ENCODE data around the gene CADM1. TPM values are rescaled to one million over a fixed set of nuclear protein-coding genes. Genes with fewer than 3 reads are reported as not detected.

Gene CADM1
- total and polyA plus RNA-seq, 2 donors (not counting 3 experiments of a cell fraction or from before 2014, with no cell fraction given) = 0.52 to 2.6 TPM

DNA sequence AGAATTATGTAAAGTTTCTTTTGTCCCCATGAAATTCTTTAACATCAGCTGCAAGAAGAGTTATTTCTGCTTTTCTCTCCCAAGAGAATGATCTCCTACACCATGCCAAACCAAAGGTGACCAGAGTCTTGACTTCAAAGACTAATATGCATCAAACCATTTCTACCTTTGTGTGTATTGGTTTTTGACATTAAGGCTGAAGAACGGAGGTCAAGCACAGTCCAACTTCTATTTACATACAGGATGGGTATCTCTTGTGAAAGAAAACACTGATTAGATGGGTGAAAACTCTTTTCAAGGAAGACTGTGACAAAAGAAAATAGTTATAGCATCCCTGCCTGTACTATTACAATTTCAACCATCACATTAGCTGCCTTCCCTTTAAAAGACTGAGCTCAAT, 256.3 kb downstream of the CADM1 start:
- Histone ChIP-seq H3K79me2 (ENCODE audit: control insufficient read depth, insufficient read depth, low read length) (no peaks in the 10 kb centered on the region), H3K27ac (ENCODE audit: insufficient read depth, low read depth, low read length) (no peak overlapping the region), H3K4me2 (ENCODE audit: insufficient read depth, low read length) (no peak overlapping the region), H3K9me1 (replicated peaks; ENCODE audit: control insufficient read depth, extremely low read depth, insufficient read depth, low read length) (no peaks in the 10 kb centered on the region), H3K9me3 (replicated peaks; ENCODE audit: control insufficient read depth, insufficient read depth, low read length) (no peaks in the 10 kb centered on the region), H3K36me3 (ENCODE audit: control insufficient read depth in 2 of 2, extremely low read depth in 1 of 2, insufficient read depth in 2 of 2, low read length in 2 of 2) (no peaks in the 10 kb centered on the region), H3K4me1 (ENCODE audit: control insufficient read depth, extremely low read depth, insufficient read depth, low read length) (no peaks in the 10 kb centered on the region), H3K27me3 (ENCODE audit: control insufficient read depth in 2 of 2, insufficient read depth in 2 of 2, low read length in 2 of 2) (no peaks in the 10 kb centered on the region), H3K9ac (replicated peaks; ENCODE audit: extremely low read depth, insufficient read depth, low read length) (no peak overlapping the region), H4K20me1 (replicated peaks; ENCODE audit: control insufficient read depth, extremely low read depth, insufficient read depth, low read length) (no peaks in the 10 kb centered on the region), H3K4me3 (replicated peaks in 1 of 3; ENCODE audit: insufficient read depth in 1 of 3, low read depth in 1 of 3, low read length in 3 of 3) (no peak overlapping the region), H2AFZ (ENCODE audit: low read depth, low read length) (no peak overlapping the region)
- TF ChIP-seq EZH2 (IDR thresholded peaks at IDR 0.05; ENCODE audit: borderline replicate concordance, low read depth, low read length, severe bottlenecking) = no peak
- no peak for TF ChIP-seq GATA2 (IDR thresholded peaks at IDR 0.05; ENCODE audit: insufficient read depth, insufficient read length, low read depth, low read length)
- TF ChIP-seq POLR2A (IDR thresholded peaks at IDR 0.05; ENCODE audit: low read depth, low read length) = no peak
- TF ChIP-seq MYC (IDR thresholded peaks at IDR 0.05; ENCODE audit: low read depth, low read length) = no peak
- TF ChIP-seq POLR2AphosphoS5 (IDR thresholded peaks at IDR 0.05; ENCODE audit: insufficient read depth, low read depth, low read length) = no peak
- TF ChIP-seq, protein P1, sequence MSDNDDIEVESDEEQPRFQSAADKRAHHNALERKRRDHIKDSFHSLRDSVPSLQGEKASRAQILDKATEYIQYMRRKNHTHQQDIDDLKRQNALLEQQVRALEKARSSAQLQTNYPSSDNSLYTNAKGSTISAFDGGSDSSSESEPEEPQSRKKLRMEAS (IDR thresholded peaks at IDR 0.05; ENCODE audit: insufficient read depth, insufficient read length) = no peak
- TF ChIP-seq JUN (IDR thresholded peaks at IDR 0.05; ENCODE audit: borderline replicate concordance, insufficient read depth, insufficient read length, low read depth) = no peak
- no peak for TF ChIP-seq FOS (IDR thresholded peaks at IDR 0.05; ENCODE audit: borderline replicate concordance, insufficient read depth, low read length)
- TF ChIP-seq, protein P2, sequence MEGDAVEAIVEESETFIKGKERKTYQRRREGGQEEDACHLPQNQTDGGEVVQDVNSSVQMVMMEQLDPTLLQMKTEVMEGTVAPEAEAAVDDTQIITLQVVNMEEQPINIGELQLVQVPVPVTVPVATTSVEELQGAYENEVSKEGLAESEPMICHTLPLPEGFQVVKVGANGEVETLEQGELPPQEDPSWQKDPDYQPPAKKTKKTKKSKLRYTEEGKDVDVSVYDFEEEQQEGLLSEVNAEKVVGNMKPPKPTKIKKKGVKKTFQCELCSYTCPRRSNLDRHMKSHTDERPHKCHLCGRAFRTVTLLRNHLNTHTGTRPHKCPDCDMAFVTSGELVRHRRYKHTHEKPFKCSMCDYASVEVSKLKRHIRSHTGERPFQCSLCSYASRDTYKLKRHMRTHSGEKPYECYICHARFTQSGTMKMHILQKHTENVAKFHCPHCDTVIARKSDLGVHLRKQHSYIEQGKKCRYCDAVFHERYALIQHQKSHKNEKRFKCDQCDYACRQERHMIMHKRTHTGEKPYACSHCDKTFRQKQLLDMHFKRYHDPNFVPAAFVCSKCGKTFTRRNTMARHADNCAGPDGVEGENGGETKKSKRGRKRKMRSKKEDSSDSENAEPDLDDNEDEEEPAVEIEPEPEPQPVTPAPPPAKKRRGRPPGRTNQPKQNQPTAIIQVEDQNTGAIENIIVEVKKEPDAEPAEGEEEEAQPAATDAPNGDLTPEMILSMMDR (IDR thresholded peaks at IDR 0.05; ENCODE audit: extremely low read depth in 1 of 2, insufficient read depth in 1 of 2, low read depth in 1 of 2, low read length in 2 of 2) = no peak
- no TSS peak for BruUV-seq (replicated peaks)
- dilution Hi-C loops (cut with MboI; ENCODE audit: extremely low pct_ligation_motif_present, low sequenced_read_pairs) = no loop called here
- ChIA-PET POLR2A (no interaction called here), CTCF (no interaction called here)
- intact Hi-C loops (cut with micrococcal nuclease) = no loop called here
- DNase-seq (ENCODE audit: low read depth, low spot score) (no peak), FAIRE-seq (no peak)
